ENCODE data around the gene MTM1. TPM values are rescaled to one million over a fixed set of nuclear protein-coding genes. Genes with fewer than 3 reads are reported as not detected.

MTM1 gene
- total RNA-seq, 3 donors from 2014 or later = 14.7 to 17.3 (median 14.7) TPM

DNA sequence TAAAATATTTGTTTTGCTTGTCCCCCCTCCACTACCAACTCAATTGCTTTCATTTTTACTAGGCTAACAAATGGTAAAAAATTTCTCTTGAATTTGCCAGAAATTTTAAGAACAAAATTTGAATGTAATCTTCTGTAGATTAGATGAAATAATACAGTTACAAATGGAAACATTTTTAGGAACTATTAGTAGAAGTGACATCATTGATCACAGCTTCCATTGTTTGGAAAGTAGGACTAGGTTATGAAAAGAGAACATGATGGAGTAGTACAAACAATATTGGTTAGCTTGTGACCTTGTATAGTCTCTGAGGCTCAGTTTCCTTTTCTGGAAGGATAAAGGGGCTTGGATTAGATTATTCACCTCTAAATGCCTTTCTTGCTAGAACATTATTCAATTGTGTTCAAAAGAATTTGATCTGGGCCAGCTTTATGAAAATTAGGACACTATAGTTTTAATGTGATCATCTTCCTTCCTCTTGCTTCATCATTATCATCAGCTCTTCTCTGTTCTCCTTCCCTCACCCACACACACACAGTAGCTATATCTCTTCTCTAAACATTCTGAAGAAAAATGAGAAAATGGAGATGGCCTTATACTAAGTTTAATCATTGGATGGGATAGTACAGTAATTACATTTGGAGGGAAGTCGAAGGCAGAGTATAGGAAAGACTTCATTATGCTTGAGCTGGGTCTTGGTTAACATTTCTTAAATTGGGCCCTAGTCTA lies 134.7 kb downstream of the MTM1 start:
- H3K27me3 ChIP-seq = no peaks in the 10 kb centered on the region
- H3K4me1 ChIP-seq = no peaks in the 10 kb centered on the region
- intact Hi-C loops (cut with DNase I; ENCODE audit: low total_unique reads) = no loop called here
- no peak for DNase-seq (ENCODE audit: low spot score in 2 of 2)
- H3K4me3 ChIP-seq = no peak overlapping the region
- no peaks in the 10 kb centered on the region for H3K36me3 ChIP-seq
- TF ChIP-seq, protein P1, sequence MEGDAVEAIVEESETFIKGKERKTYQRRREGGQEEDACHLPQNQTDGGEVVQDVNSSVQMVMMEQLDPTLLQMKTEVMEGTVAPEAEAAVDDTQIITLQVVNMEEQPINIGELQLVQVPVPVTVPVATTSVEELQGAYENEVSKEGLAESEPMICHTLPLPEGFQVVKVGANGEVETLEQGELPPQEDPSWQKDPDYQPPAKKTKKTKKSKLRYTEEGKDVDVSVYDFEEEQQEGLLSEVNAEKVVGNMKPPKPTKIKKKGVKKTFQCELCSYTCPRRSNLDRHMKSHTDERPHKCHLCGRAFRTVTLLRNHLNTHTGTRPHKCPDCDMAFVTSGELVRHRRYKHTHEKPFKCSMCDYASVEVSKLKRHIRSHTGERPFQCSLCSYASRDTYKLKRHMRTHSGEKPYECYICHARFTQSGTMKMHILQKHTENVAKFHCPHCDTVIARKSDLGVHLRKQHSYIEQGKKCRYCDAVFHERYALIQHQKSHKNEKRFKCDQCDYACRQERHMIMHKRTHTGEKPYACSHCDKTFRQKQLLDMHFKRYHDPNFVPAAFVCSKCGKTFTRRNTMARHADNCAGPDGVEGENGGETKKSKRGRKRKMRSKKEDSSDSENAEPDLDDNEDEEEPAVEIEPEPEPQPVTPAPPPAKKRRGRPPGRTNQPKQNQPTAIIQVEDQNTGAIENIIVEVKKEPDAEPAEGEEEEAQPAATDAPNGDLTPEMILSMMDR (IDR thresholded peaks at IDR 0.05) = no peak
- TF ChIP-seq POLR2AphosphoS5 (IDR thresholded peaks at IDR 0.05) = no peak
- no peak for TF ChIP-seq POLR2A (IDR thresholded peaks at IDR 0.05)
- no peak overlapping the region for H3K27ac ChIP-seq
- no peaks in the 10 kb centered on the region for H3K9me3 ChIP-seq

DNA sequence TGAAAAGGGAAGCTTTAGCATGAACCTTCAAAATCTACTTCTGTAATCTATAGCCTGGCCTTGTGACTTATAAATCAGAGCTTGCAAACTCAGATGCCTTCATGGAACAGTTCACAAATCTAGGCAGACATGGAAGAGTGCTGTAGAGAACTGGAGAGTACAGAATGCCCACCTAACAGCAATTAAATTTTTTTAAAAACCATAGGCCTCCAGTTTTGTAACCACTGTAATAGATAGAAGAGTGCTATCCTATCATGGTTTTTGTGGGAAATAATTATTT lies 135.2 kb downstream of the MTM1 start:
- H3K36me3 ChIP-seq = no peaks in the 10 kb centered on the region
- no peaks in the 10 kb centered on the region for H3K4me1 ChIP-seq
- no peaks in the 10 kb centered on the region for H3K9me3 ChIP-seq
- TF ChIP-seq, protein P1 (IDR thresholded peaks at IDR 0.05) = no peak
- TF ChIP-seq POLR2AphosphoS5 (IDR thresholded peaks at IDR 0.05) (no peak), POLR2A (IDR thresholded peaks at IDR 0.05) (no peak)
- no peaks in the 10 kb centered on the region for H3K27me3 ChIP-seq
- no peak for DNase-seq (ENCODE audit: low spot score in 2 of 2)
- no peak overlapping the region for H3K27ac ChIP-seq
- intact Hi-C loops (cut with DNase I; ENCODE audit: low total_unique reads) = no loop called here
- no peak overlapping the region for H3K4me3 ChIP-seq

DNA sequence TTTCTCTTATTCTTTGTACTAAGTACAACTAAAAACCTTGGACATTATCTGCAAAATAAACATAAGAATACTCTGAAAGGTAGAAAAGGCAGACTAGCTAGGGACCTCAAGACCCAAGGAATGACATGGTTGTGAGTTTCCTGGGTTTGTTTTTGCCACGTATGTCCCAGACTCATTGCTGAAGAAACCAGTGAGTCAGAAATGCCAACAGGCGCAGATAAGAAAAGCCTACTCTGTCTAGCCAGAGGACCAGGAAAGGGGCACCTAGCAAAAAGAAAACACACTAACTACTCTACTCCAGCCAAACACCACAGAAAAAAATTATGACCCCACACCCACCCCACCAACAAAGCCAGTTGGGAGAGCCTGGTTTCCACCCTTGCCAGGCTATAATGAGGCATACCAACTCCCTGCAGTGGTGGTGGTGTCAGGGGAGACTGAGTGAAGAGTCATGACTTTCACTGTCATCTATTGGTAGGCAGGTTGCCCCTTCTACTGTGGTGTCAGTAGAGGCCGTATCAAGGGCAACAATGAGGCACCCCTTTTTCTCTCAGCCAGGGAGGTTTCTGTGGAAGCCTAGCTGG lies 135.7 kb downstream of the MTM1 start:
- no peaks in the 10 kb centered on the region for H3K27me3 ChIP-seq
- DNase-seq (ENCODE audit: low spot score in 2 of 2) = no peak
- no peak overlapping the region for H3K4me3 ChIP-seq
- TF ChIP-seq POLR2A (IDR thresholded peaks at IDR 0.05) = no peak
- TF ChIP-seq, protein P1 (IDR thresholded peaks at IDR 0.05) = no peak
- no peak for TF ChIP-seq POLR2AphosphoS5 (IDR thresholded peaks at IDR 0.05)
- no peak overlapping the region for H3K27ac ChIP-seq
- no peaks in the 10 kb centered on the region for H3K4me1 ChIP-seq
- intact Hi-C loops (cut with DNase I; ENCODE audit: low total_unique reads) = no loop called here
- H3K9me3 ChIP-seq = no peaks in the 10 kb centered on the region
- no peaks in the 10 kb centered on the region for H3K36me3 ChIP-seq

DNA sequence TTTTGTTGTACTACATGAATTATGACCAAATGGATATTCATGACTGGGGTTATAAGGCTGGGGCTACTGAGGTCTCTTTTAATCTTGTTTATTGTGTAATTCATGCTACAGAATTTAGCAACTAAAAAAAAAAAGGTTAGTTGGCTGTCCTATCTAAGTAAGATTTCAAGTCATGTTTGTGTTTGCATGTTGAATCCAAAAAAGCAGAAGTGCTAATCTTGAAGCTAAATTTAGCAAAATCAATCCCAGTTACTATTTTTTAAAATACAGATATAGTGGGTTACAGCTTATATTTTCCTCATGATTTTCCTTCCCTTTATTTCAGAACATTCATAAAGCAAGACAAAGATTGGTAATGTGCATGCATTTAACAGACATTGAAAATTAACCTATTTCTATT lies 144.2 kb downstream of the MTM1 start:
- H3K27me3 ChIP-seq = peaks cover 0 to 4% of the 10 kb centered on the region in 2 donors

DNA sequence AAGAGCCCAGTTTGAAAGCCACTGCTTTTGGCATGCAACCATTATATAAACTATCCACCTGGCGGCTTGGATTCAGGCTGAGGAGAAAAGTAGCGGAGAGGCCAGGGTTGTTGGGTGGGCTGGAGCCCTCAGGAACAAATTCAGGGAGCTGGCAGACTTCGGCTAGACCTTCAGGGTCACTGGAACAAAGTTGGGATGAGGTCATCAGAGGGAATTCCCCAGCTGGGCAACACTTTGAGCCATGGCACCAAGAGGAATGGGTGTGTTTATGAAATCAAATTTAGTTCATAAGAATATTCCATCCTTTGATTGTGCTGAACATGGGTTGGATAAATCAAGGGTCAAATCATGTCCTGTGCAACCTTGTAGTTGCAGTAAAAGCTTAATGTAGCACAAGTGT lies 146.8 kb downstream of the MTM1 start:
- H3K36me3 ChIP-seq = no peaks in the 10 kb centered on the region
- no peak overlapping the region for H3K4me3 ChIP-seq
- H3K4me1 ChIP-seq = no peaks in the 10 kb centered on the region
- no peaks in the 10 kb centered on the region for H3K9me3 ChIP-seq
- no peak overlapping the region for H3K27ac ChIP-seq
- TF ChIP-seq POLR2AphosphoS5 (IDR thresholded peaks at IDR 0.05) = no peak
- TF ChIP-seq POLR2A (IDR thresholded peaks at IDR 0.05) = no peak
- TF ChIP-seq, protein P1 (IDR thresholded peaks at IDR 0.05) = no peak
- intact Hi-C loops (cut with DNase I; ENCODE audit: low total_unique reads) = loop anchor here (5.0 kb wide), 1 partner anchor 592 kb away; no protein-coding TSS in a partner anchor
- DNase-seq (ENCODE audit: low spot score in 2 of 2) = no peak
- peaks cover 0 to 4% of the 10 kb centered on the region in 2 donors for H3K27me3 ChIP-seq

More for the DNA sequence above, 144.2 kb downstream of the MTM1 start:
- Histone ChIP-seq H3K27ac (no peak overlapping the region), H3K4me3 (no peak overlapping the region), H3K4me1 (no peaks in the 10 kb centered on the region), H3K36me3 (no peaks in the 10 kb centered on the region), H3K9me3 (no peaks in the 10 kb centered on the region)
- intact Hi-C loops (cut with DNase I; ENCODE audit: low total_unique reads) = no loop called here
- DNase-seq (ENCODE audit: low spot score in 2 of 2) = no peak
- TF ChIP-seq POLR2AphosphoS5 (IDR thresholded peaks at IDR 0.05) (no peak), POLR2A (IDR thresholded peaks at IDR 0.05) (no peak)
- TF ChIP-seq, protein P1 (IDR thresholded peaks at IDR 0.05) = no peak
